ENCODE measurements around the gene ZNF236.
A peak's percentile ranks its signal among the peaks of the same experiment; 100 is the strongest.

The ZNF236 gene

DNA sequence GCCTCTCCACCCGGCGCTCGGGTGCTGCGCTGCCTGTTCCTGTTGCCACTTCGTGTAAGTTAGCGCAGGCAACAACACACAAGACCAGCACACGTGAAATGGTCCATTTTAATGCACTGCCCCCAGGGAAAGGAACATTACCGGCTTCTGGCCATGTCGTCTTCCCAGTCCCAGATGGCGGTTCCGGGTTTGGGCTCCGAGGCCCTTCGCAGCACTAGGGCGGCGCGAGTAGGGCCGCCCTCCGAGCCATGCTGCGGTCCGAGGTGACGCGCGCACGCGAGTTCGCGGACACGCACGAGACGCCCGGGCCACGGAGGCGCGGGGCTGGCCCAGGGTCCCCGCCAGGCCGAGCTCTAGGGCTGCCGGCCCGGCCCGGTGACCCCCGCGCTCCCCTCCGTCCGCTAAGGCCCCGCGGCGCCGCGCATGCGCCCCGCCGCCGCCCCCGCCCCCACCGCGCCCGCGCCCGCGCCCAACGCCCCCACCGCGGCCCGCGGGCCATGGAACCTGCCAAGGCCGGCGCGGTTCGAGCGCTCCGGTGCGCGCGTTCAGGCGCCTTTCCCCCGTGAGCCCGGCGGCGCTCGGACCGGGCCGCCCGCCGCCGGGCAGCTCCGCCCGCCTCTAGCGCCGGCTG is 367 bp upstream of the ZNF236 start:
- peak; percentile 29 for DNase-seq

- no peak for DNase-seq
These were observed 793 bp downstream of the ZNF236 start for GRCh38 chr18:76823161-76823538.

- no peak for DNase-seq
These were observed 1.2 kb downstream of the ZNF236 start for GRCh38 chr18:76823587-76824011.

- DNase-seq = no peak
These were observed 1.9 kb downstream of the ZNF236 start for GRCh38 chr18:76824145-76824676.

DNA sequence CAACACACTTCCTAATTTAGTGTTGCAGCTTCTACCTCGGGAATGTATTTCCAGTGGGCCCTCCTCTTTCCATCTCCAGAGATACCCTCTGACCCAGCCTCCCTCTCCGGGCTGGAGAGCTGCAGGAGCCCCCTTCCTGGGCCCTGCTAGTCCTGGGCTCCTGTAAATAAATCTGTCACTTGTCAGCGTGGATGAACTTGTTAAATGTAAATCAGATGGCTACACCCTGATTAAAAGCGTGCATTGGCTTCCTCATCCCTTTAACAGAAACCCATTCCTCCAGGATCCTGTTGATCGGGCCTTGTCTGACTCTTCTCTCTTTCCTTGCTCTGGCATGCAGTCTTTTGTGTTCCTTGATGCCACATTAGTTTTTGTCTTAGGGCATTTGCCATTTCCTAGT is 2.4 kb downstream of the ZNF236 start:
- no peak for DNase-seq

DNA sequence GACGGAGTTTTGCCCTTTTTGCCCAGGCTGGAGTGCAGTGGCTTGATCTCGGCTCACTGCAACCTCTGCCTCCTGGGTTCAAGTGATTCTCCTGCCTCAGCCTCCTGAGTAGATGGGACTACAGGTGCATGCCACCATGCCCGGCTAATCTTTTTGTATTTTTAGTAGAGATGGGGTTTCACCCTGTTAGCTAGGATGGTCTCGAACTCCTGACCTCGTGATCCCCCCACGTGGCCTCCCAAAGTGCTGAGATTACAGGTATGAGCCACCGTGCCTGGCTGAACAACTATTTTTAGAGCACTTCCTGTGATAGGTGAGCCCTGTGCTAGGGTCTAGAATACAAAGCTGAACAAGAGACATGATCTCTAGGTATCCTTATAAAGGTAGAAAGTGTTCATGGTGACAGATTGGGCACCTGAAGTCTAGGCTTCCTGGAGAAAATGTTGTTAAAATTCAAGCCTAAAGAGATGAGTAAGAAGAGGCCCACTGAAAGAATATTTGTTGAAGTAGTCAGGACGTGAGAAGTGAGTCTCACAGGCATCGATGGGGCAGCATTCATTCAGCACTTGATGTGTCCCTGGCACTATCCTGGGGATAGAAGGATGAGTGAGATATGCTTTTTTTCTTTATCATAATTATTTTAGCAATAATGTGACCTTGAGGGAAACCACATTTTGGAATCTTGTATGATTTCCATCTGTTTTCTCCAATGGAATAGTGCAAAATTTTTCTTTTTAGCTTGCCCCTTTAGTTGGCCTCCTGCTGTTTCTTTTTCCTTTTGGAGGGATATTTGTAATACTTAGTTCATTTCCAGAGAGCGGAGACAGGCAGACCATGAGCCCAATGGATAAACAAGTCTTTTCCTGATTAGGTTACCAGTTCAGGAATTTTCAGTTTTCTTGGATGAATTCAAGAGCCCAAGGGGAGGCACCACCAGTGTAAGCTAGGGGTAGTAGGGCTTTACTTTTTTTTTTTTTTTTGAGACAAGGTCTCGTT is 5.1 kb downstream of the ZNF236 start:
- no peak for DNase-seq

DNA sequence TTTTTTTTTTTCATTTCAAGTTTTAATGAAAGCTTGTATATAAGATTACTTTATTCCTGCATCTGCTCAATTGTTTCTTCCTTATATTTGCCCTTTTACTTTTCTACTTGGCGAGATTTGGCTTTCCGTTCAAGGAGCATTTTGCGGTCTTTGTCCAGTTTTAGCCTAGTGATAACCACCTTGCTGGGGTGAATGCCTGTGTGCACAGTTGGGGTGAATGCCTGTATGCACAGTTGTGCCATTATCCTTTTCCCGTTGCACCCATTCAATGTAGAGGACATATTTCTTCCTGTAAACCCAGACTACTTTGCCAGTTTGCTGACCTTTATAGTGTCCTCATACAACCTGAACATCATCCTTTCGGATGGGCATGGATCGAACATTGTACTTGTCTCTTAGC is 12.0 kb downstream of the ZNF236 start:
- no peak for DNase-seq

DNA sequence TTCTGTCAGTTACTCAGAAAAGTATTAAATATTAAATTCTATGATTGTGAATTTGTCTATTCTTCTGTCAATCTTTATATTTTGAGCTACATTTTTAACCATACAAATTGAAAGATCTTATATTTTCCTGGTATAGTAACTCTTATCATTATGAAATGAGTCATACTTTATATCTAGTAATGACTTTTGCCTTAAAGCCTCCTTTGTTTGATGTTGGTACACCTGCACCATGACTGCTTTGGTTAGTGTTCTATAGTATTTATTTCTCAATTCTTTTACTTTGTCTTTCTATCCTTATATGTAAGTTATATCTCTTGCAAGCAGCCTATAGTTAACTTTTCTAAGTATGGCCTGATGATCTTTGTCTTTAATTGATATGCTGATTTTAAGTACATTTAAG is 13.0 kb downstream of the ZNF236 start:
- no peak for DNase-seq

- no peak for DNase-seq
These were observed 14.7 kb downstream of the ZNF236 start for GRCh38 chr18:76837071-76837470.

DNA sequence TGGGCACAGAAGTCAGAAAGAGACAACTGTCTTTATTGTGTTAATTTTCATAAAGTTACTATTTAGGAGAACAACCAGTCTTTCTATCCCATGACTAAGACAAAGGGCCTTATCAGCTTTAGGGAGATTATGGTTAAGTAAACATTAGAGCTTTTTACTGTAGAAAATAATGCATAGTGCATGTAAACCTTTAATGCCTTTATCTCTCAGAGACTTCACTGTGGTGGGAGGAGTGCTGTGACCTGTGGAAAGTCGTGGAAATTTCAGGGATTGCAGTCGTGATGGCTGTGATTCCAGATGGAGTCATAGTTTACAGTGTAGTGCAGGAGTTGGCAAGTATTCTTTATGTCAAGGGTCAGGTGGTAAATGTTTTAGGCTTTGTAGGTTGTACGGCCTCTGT is 15.8 kb downstream of the ZNF236 start:
- DNase-seq = no peak

DNA sequence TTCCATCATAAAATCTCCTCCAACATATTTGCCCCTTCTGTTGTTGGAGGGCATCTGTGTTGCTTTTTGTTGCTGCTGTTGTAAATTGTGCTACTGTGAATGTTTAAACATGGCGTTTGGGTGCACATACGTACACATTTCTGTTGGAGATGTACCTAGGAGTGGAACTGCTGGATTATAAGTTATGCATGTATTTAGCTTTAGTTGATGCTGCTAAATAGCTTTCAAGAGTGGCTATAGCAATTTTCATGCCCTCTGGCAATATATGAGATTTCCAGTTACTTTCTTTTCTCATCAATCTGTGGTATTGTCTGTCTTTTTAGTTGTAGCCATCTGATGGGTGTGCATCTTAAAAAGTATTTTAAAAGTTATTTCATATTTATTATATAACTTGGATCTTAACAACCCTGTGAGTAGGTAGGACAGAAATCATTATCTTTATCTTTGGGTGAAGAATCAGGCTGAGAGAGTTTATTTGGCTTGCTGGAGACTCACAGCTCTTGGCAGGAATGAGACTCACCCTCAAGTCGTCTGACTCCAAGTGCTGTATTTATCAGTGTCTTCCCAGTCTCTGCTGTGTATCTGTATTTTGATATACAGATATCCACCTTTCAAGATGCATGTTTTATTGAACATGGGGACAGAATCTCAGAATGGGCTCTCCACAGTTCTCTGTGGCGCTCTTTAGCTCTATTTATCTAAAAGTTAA is 16.9 kb downstream of the ZNF236 start:
- no peak for DNase-seq

GRCh38 chr18:76842837-76843530 is 20.6 kb downstream of the ZNF236 start:
- DNase-seq = no peak

DNA sequence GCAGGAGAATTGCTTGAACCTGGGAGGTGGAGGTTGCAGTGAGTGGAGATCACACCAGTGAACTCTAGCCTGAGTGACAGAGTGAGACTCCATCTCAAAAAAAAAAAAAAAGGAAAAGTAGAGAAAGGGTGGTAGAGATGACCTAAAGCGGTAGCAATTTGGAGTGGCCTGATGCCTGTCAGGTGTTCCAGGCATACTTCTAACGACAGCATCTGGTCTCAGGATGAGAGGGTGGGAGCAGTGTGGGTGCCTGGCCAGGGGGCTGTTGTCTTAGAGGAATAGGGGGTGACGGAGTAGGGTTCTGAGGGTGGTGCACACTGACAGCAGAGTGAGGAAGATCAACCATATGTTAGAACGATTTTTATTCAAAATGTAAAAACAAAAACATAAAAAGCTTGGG is 21.8 kb downstream of the ZNF236 start:
- no peak for DNase-seq

- no peak for DNase-seq
These were observed 22.6 kb downstream of the ZNF236 start for GRCh38 chr18:76844742-76845477.

DNA sequence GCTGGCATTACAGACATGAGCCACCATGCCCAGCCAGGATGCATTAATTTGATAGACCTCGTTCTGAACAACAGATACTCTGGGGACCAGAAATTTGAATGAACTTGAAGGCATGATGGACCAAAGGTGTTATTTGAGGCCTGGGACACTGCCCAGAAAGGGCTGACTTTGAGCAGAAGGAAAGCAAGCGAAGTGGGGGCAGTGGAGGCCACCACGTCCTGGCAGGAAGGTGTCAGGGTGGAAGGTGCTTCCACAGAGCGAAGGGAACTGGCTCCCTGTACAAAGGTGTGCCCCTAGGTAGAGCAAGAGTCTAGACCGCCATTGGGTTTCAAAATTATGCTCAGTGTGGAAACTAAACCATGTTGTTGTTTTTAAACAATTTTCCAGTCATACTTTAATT is 23.9 kb downstream of the ZNF236 start:
- no peak for DNase-seq

GRCh38 chr18:76847916-76848315 is 25.6 kb downstream of the ZNF236 start:
- no peak for DNase-seq

GRCh38 chr18:76850112-76850511 is 27.8 kb downstream of the ZNF236 start:
- DNase-seq = no peak

DNA sequence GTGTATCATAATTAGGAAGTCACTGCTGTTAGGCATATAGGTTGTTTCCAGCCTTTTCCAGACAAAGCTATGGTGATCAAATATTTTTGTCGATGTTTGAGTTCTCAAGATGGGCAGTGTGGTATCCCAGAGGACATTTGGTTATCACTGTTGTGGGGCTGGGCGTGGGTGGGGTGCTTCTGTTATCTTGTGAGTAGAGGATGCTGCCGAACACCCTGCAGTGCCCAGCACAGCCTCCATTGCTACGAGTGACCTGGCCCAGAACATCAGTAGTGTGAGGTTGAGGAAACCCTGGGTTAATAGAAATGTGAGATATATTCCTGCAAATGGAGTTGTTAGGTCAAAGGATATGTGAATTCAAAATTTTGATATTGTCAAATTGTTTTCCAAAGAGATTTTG is 33.2 kb downstream of the ZNF236 start:
- DNase-seq = no peak

DNA sequence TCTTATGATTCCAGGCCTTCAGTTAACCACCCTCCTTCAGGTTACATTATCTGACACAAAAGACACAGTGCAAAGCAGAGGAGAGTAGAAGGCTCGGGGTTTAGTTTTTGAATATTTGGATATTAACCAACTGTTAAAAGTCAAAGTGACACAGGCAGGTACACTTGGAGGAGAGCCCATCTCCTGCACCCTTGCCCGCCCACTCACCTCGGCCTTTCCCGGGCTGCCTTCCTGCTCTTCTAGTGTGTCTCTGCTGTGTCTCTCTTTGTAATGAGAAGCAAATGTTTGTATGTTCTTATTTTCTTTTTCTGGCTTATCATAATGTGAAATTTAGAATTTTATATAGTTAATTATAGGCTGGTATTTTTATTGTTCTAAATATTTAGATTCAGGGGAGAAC is 35.1 kb downstream of the ZNF236 start:
- DNase-seq = no peak

DNA sequence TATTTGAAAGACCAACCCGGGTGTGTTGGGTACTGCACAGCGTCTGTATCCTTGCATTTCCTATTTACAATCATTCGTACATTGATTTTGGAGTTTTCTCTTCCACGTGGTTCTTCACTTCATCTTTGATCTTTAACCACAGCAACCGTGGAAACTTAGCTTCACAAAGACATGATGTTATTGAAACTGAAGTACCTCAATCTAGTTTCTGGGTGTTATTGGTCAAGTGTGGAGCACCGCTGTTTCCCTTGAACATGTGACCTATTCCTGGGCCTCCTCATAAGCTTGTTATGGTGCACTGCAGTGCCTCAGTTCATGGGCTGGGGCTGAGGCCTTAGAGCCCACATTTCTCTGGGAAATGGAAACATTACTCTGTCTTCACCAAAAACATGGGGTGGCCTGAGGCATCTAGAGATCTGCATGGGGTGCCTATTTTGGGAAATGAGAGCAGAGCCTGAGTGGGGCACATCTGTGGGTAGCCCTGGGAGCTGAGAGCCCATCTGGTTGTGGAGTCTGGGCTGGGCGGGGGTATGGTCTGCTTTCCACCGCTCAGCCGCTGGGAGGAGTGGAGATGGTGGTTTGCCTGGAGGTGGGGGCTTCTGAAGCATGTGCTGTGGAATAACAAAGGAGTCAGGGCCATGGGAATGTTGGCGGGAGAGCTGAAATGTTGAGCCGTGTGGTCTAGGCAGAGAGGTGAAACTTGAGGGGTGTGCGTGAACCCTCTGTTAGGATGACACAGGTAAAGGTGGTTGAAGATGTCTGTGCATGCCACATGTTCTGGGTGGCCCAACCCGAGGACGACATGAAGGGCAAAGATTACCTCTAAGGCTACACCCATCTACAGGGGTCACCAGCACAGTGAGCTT is 37.4 kb downstream of the ZNF236 start:
- no peak for DNase-seq

- no peak for DNase-seq
These were observed 38.1 kb downstream of the ZNF236 start for GRCh38 chr18:76860411-76860810.

Measured in amniotic stem cell (primary cell).